Measurements from ENCODE around the gene CAPNS1. TPM values are rescaled to one million over a fixed set of nuclear protein-coding genes. Genes with fewer than 3 reads are reported as not detected.

The CAPNS1 gene
- total and polyA plus RNA-seq, 7 donors = 464 to 626 (median 484) TPM

GRCh38 chr19:36153126-36153525 is 13.3 kb downstream of the CAPNS1 start:
- H3K4me1 ChIP-seq = peaks cover 24% of the 10 kb centered on the region
- TF ChIP-seq, protein P1, sequence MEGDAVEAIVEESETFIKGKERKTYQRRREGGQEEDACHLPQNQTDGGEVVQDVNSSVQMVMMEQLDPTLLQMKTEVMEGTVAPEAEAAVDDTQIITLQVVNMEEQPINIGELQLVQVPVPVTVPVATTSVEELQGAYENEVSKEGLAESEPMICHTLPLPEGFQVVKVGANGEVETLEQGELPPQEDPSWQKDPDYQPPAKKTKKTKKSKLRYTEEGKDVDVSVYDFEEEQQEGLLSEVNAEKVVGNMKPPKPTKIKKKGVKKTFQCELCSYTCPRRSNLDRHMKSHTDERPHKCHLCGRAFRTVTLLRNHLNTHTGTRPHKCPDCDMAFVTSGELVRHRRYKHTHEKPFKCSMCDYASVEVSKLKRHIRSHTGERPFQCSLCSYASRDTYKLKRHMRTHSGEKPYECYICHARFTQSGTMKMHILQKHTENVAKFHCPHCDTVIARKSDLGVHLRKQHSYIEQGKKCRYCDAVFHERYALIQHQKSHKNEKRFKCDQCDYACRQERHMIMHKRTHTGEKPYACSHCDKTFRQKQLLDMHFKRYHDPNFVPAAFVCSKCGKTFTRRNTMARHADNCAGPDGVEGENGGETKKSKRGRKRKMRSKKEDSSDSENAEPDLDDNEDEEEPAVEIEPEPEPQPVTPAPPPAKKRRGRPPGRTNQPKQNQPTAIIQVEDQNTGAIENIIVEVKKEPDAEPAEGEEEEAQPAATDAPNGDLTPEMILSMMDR (IDR thresholded peaks at IDR 0.05) = no peak
- WGBS, 3 donors = 70 to 79% (median 71%) methylated on average over 10 of the region's 10 CpGs
- no peaks in the 10 kb centered on the region for H3K9me3 ChIP-seq
- H3K27me3 ChIP-seq (ENCODE audit: insufficient read depth in 3 of 3, low read length in 2 of 3) = no peaks in the 10 kb centered on the region
- intact Hi-C loops (cut with DNase I) = no loop called here
- peak in 1 of 2 donors; percentile 49 for DNase-seq
- peaks cover 3 to 27% of the 10 kb centered on the region in 2 donors for H3K36me3 ChIP-seq (ENCODE audit: insufficient read depth in 1 of 2, low read depth in 1 of 2)
- peak overlapping the region; percentile 89 for H3K4me3 ChIP-seq
- H3K27ac ChIP-seq = peak overlapping the region; percentile 99
- no peak for ATAC-seq

- intact Hi-C loops (cut with DNase I) = no loop called here
Measured at GRCh38 chr19:36160821-36161596, 21.1 kb downstream of the CAPNS1 start.

GRCh38 chr19:36163813-36164212 is 23.9 kb downstream of the CAPNS1 start:
- intact Hi-C loops (cut with DNase I) = no loop called here
- no peaks in the 10 kb centered on the region for H3K4me1 ChIP-seq
- H3K27ac ChIP-seq = no peak overlapping the region
- 94 to 97% (median 96%) methylated on average over 12 of the region's 12 CpGs for WGBS, 3 donors
- TF ChIP-seq, protein P1 (IDR thresholded peaks at IDR 0.05) = no peak
- H3K9me3 ChIP-seq = no peaks in the 10 kb centered on the region
- H3K4me3 ChIP-seq = no peak overlapping the region
- ATAC-seq = no peak
- no peak for DNase-seq
- H3K36me3 ChIP-seq (ENCODE audit: insufficient read depth in 1 of 2, low read depth in 1 of 2) = peaks cover 0 to 13% of the 10 kb centered on the region in 2 donors
- H3K27me3 ChIP-seq (ENCODE audit: insufficient read depth in 3 of 3, low read length in 2 of 3) = no peaks in the 10 kb centered on the region

More at GRCh38 chr19:36160821-36161596, 21.1 kb downstream of the CAPNS1 start:
- DNase-seq (no peak), ATAC-seq (no peak)
- H3K4me1 ChIP-seq = no peaks in the 10 kb centered on the region
- no peaks in the 10 kb centered on the region for H3K27me3 ChIP-seq (ENCODE audit: insufficient read depth in 3 of 3, low read length in 2 of 3)
- TF ChIP-seq, protein P1 (IDR thresholded peaks at IDR 0.05) = no peak
- H3K36me3 ChIP-seq (ENCODE audit: insufficient read depth in 1 of 2, low read depth in 1 of 2) = peaks cover 0 to 13% of the 10 kb centered on the region in 2 donors
- no peak overlapping the region for H3K27ac ChIP-seq
- WGBS, 3 donors = 83 to 87% (median 86%) methylated on average over 7 of the region's 7 CpGs
- no peaks in the 10 kb centered on the region for H3K9me3 ChIP-seq
- no peak overlapping the region for H3K4me3 ChIP-seq

DNA sequence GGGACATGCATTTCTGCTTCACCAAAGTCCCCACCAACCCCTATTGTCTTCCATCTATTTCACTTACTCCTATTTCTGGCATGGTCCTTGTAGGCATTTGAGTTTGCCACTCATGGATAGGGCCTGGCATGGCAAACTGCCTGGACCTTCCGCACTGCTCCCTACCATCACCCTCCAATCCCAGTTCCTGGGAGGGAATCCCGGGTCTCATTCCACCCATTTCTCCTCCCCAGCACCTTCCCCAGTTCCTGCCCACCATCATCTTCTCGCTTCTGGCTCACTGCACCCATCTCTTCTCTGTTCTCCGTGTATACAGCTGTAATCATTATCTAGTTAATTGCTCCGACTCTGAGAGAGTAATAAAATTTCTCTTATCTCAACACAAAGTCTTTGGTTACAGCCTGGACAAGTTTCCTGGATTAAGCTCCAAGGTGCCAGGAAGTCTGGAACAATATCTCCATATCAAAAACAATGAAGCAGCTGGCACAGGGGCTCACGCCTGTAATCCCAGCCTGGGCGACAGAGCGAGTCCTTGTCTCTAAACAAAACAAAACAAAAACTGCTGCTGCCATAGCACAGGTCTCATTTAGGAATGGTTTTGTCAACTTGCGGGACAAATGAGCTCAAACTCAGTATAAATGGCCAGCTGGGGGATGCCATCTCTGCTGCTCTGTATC is 29.4 kb downstream of the CAPNS1 start:
- WGBS, 3 donors = 22 to 28% (median 25%) methylated on average over 9 of the region's 9 CpGs
- Histone ChIP-seq H3K4me3 (no peak overlapping the region), H3K27ac (peak overlapping the region; percentile 39), H3K27me3 (ENCODE audit: insufficient read depth in 3 of 3, low read length in 2 of 3) (no peaks in the 10 kb centered on the region), H3K9me3 (no peaks in the 10 kb centered on the region), H3K36me3 (ENCODE audit: insufficient read depth in 1 of 2, low read depth in 1 of 2) (peaks cover 0 to 5% of the 10 kb centered on the region in 2 donors), H3K4me1 (peaks cover 4% of the 10 kb centered on the region)
- peak in 1 of 4 donors; percentile 6 for ATAC-seq
- TF ChIP-seq, protein P1 (IDR thresholded peaks at IDR 0.05) = no peak
- intact Hi-C loops (cut with DNase I) = no loop called here
- DNase-seq = no peak
